ENCODE data around the gene SPATA1. TPM values are rescaled to one million over a fixed set of nuclear protein-coding genes. Genes with fewer than 3 reads are reported as not detected.

Gene SPATA1
- total and polyA plus RNA-seq, 2 of the 13 experiments (the other 11 are each of a cell fraction or from before 2014, with no cell fraction given), result 0.70 to 1.4 TPM

GRCh38 chr1:84603941-84604830 lies 98.0 kb downstream of the SPATA1 start (continued):
- TF ChIP-seq KLF11 (CRISPR knock-in tag; IDR thresholded peaks at IDR 0.05), result no peak
- TF ChIP-seq, protein P1, sequence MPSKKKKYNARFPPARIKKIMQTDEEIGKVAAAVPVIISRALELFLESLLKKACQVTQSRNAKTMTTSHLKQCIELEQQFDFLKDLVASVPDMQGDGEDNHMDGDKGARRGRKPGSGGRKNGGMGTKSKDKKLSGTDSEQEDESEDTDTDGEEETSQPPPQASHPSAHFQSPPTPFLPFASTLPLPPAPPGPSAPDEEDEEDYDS (CRISPR knock-in tag; IDR thresholded peaks at IDR 0.05), result no peak
- TF ChIP-seq MAFK (conservative IDR thresholded peaks at IDR 0.05 in 1 of 2, IDR thresholded peaks at IDR 0.05 in 1 of 2; ENCODE audit: low read length in 2 of 2), result no peak
- TF ChIP-seq MYC (CRISPR knock-in tag; IDR thresholded peaks at IDR 0.05; ENCODE audit: borderline replicate concordance), result peak; percentile 62; the same call in 1 of the 2 replicates
- no peak for TF ChIP-seq ZSCAN29 (CRISPR knock-in tag; conservative IDR thresholded peaks at IDR 0.05)
- TF ChIP-seq KLF6 (CRISPR knock-in tag; IDR thresholded peaks at IDR 0.05), result no peak
- no peak for TF ChIP-seq ZBTB4 (CRISPR knock-in tag; IDR thresholded peaks at IDR 0.05; ENCODE audit: borderline replicate concordance)
- TF ChIP-seq, protein P2, sequence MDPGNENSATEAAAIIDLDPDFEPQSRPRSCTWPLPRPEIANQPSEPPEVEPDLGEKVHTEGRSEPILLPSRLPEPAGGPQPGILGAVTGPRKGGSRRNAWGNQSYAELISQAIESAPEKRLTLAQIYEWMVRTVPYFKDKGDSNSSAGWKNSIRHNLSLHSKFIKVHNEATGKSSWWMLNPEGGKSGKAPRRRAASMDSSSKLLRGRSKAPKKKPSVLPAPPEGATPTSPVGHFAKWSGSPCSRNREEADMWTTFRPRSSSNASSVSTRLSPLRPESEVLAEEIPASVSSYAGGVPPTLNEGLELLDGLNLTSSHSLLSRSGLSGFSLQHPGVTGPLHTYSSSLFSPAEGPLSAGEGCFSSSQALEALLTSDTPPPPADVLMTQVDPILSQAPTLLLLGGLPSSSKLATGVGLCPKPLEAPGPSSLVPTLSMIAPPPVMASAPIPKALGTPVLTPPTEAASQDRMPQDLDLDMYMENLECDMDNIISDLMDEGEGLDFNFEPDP (CRISPR knock-in tag; conservative IDR thresholded peaks at IDR 0.05), result no peak
- TF ChIP-seq ZSCAN22 (CRISPR knock-in tag; IDR thresholded peaks at IDR 0.05), result no peak
- TF ChIP-seq ZBTB42 (CRISPR knock-in tag; IDR thresholded peaks at IDR 0.05), result no peak
- no peak for TF ChIP-seq PHF5A (CRISPR knock-in tag; IDR thresholded peaks at IDR 0.05; ENCODE audit: low read depth, unreplicated experiment)
- no peak for TF ChIP-seq SCMH1 (CRISPR knock-in tag; IDR thresholded peaks at IDR 0.05; ENCODE audit: borderline replicate concordance)
- TF ChIP-seq TFDP1 (CRISPR knock-in tag; IDR thresholded peaks at IDR 0.05; ENCODE audit: borderline replicate concordance), result peak; percentile 66; the same call in 1 of the 2 replicates
- TF ChIP-seq, protein P3, sequence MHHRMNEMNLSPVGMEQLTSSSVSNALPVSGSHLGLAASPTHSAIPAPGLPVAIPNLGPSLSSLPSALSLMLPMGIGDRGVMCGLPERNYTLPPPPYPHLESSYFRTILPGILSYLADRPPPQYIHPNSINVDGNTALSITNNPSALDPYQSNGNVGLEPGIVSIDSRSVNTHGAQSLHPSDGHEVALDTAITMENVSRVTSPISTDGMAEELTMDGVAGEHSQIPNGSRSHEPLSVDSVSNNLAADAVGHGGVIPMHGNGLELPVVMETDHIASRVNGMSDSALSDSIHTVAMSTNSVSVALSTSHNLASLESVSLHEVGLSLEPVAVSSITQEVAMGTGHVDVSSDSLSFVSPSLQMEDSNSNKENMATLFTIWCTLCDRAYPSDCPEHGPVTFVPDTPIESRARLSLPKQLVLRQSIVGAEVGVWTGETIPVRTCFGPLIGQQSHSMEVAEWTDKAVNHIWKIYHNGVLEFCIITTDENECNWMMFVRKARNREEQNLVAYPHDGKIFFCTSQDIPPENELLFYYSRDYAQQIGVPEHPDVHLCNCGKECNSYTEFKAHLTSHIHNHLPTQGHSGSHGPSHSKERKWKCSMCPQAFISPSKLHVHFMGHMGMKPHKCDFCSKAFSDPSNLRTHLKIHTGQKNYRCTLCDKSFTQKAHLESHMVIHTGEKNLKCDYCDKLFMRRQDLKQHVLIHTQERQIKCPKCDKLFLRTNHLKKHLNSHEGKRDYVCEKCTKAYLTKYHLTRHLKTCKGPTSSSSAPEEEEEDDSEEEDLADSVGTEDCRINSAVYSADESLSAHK (CRISPR knock-in tag; IDR thresholded peaks at IDR 0.05; ENCODE audit: borderline replicate concordance), result no peak
- TF ChIP-seq ZBTB38 (CRISPR knock-in tag; IDR thresholded peaks at IDR 0.05), result no peak
